ENCODE measurements around the gene JUN.

- no peak for TF ChIP-seq POLR2A (IDR thresholded peaks at IDR 0.05)
- TF ChIP-seq POLR2AphosphoS5 (IDR thresholded peaks at IDR 0.05) = no peak
Observed at GRCh38 chr1:58749646-58750045, 34.2 kb downstream of the JUN start.
